Effector CD4-positive, alpha-beta T cell (primary cell): ENCODE results near the gene ZNF219.

Experiments
- DNase-seq: peaks from one replicate; pipeline ENCODE4 v3.0.0-alpha.2; 2020

The ZNF219 gene

DNA sequence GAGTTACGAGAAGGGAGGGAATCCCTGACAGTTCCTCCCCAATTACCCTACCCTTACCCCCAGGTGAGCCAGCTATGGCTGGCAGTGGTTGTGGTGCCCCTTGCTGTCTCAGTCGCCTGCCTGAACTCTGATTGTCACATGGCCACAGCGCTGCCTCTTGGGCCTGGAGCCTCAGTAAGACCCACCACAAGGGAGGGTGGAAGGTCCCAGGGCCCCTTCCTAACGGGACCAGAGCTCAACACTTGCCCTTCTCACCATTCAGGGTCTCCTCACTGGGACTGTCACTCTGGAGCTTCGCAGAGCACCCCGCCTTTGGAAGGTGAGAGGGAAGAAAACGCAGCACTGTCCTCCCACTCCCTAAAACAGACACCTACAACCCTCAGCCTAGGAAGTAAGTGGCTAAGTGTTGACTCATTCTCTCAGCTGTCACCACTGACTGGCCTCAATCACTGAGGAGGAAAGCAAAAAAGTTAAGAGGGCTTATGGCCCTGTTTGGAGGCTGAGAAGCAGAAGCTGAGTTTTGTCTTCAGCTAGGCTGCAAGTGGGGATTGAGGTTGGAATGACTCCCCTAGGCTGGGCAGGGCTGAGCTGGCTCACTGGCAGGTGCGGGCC is 3.5 kb upstream of the ZNF219 start:
- DNase-seq = no peak

DNA sequence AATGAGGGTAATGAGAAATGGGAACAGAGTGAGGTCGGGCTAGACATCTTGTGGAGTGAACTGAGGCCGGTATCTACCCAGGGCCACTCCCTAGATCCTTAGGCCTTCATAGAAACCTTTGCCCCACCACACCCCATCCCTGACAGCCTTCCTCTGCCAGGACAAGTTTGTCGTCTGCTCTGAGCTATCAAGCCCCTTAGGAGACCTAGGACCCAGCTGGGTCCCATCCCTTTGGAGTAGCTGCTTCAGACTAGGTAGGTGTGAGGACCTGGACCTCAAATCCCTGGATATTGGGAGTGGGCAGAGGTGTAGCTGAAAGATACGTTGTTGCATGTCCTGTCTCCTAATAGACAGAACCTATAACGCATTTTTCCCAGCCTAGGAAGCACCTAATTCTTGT is 2.5 kb upstream of the ZNF219 start, which contains the start of gene TMEM253:
Gene TMEM253, plus strand, starts transcription at position 136 of the 400 bp plus-strand sequence. CDS start 278 bp downstream, outside the sequence.
- DNase-seq = no peak

DNA sequence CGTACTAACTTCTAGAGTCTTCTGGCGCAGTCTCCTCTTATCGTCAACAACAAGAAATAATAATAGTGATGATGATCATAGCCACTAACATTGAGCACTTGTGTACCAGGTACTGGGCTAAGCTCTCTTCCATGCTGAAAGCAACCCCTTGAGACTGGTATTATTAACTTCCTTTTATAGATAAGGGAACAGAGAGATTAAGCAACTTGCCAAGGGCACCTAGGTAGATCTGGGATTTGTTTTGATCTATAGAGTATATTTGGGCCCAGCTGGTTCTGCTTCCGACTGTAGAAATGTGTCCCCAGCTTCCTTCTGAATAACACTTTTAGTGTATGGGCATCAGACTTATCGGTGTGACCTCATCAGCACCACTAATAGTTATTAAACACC is 1.1 kb upstream of the ZNF219 start:
- no peak for DNase-seq

DNA sequence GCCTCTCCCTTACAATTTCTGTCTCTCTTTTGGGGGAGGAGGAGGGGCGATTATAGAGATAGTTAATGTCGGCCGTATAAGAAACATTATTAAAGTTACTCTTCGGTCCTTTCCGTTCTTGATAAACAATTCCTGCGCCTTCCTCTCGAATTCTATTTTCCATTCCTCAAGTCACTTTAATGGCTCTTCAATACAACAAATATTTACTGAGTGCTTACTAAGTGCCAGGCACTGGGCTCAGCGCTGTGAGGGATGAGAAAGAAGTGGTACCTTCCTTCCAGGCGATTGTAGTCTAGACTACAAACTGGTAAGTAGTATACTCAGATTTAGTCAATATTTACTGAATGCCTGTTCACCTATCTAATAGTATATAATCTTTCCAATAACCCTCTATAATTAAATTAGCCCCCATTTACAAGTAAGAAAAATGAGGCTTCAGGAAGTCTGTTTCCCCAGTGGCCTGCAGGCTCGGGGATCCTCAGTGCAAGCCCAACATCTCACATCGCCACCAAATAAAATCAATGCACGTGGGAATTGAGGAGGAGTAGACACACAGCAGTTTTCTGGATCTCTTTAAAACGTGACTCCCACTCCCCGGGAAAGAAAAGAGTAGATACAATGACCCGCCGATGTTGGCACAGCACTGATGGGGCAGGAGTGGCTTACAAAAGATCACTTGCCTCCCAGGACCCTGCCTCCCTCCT is 589 bp upstream of the ZNF219 start:
- no peak for DNase-seq

DNA sequence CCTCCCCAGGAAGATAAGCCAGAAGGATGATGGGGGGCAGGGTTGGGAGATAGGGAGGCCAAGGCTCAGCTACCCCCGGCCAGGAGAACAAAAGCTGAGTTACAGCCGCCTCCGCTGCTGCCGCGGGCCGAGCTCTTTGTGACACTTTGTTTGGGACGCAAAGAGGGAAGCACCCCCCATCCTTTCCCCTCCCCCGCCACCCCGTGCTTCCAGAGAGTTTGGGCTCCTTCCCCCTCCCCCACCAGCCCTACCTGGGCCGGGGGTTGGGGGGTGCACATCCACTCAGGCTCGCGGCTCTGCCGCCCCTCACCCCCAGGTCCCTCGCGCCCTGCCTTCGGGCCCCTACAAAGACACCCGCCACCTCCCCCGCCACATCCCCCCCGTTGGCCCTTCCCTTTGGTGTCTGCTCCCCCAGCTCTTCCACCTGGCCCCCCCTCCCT is 799 bp downstream of the ZNF219 start:
- no peak for DNase-seq

DNA sequence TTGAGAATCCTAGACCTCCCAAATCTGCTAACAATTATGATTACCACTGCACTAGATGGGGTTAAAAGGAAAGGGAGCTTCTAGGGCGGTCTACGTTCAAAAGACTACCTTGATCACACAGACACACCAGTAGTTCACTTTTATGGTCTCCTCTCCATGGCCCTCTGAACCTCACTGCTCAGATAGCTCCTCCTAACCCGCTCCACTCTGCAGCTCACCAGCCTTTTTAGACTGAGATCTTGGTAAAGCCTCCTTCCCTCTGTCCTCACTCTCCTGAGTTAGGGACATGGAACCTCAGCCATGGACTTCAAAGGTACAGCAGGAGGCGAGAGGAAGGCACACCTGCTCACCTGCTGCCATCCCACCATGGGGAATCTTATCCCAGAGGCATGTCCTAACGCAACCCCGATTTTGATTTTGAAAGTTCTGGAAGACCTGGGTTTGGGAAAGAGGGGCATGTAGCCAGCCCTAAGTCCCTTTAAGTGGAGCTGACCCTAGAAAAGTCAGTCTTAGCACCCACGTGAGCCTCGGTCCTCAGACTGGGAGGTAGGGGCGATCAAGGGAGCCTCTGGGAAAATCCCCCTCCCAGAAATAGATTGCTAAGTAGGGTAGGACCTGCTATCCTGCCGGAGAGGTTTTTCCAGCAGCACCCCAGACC is 1.3 kb downstream of the ZNF219 start:
- DNase-seq = no peak

DNA sequence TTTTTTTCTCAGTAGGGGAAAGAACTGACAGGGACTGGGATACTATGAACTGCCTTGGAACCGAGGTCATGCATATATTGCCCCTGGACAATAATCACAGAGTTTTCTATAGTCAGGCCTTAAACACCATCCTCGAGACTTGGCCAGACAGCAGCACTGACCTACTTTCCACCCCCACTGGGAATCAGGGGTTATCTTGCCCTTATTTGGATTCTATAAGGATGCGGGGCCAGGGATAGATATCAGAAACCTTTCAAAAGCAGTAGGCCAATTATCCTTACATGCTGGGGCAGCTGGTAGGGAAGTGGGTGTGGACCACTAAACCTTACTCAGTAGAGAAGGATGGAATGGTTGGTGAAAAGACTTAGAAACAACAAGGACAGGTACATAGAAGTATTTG is 2.0 kb downstream of the ZNF219 start:
- no peak for DNase-seq

DNA sequence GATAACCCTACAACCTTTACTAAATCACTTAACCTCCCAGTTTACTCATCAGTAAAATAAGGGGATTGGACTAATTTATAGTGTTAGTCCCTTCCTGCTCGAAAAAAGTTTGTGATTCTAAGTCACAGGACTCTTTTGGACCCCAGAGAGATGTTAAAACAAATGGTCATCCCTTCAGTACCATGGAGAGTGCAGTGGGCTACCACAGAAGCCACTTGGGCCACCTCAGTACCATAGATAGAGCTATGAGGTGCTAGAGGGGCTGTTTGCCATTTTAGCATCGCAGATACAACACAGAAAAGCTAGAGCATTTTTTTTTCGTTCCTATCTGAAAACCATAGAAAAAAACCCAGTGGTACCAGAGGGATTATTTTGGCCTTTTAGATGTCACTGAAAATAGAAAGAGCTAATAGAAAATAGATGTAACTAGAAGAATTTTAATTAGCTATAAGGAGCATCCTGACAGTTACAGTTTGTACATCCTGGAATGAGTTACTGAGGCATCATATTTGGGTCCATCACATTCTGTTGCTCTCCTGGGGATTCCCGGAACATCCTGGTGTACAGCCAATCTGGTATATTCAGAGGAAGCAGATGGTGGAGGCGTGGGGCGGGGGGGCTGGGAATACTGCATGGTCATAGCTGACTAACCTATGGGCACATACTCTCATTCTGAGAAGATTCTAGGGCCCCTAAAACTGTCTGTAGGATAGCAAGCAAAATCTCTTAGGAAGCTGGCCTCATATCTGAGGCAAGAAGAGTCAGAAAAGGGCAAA is 2.8 kb downstream of the ZNF219 start:
- DNase-seq = no peak

DNA sequence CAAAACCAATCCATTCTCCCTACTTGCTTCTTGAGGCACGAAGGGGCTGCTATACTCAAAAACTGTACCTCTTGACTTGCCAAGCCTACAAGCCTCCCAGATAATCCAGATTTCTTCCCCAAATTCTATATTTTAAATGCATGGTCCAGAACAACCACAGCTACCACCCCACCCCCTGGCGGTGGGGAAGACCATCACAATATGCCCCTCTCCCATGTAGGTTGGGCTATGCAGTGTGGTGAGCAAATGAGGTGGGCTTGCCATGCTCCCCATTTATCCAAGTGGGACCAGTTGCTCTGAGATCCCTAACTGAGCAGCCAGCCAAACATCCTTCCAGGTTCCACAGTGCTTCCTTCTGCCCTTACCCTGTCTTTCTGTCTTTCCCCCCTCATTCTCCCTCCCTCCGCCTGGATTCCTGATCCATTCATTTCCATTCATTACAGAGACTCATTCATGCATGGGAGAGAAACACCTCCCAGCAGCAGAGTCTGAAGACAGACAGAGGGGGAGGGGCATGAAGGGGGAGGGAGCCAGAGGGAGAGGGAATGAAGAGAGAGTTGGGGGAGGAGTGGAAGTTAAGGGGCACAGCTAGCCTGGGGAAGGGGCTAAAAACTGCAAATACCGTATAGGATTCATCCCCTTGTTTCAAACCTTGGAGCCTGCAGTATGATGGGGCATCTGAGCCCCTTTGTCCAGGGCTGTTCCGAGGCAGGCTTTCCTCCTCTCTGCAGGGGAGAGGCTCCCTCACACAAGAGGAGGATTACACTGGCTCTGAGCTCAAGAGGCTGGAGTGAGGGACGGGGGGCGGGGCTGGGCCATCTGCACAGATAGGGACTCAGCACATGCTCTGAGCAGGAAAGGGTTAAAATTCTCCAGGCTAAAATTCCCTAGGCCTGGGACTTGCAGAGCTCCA is 4.4 kb downstream of the ZNF219 start:
- no peak for DNase-seq

DNA sequence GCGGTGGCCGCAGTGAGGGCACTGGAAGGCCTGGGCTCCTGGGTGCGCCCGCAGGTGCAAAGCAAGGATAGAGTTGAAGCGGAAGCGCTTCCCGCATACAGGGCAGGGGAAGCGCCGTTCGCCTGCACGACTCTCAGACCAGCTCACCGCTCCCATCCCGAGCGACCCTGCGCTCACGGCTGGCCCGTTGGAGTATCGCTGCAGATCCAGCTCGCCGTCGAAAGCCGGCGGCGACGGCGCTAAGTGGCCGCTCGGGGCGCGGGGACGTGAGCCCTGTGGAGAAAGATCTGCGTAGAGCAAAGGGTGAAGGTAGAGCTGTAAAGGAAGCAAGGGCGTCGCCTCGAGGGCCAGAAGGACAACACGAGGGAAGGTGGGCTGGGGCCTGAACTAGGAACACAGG is 5.4 kb downstream of the ZNF219 start:
- DNase-seq = no peak

DNA sequence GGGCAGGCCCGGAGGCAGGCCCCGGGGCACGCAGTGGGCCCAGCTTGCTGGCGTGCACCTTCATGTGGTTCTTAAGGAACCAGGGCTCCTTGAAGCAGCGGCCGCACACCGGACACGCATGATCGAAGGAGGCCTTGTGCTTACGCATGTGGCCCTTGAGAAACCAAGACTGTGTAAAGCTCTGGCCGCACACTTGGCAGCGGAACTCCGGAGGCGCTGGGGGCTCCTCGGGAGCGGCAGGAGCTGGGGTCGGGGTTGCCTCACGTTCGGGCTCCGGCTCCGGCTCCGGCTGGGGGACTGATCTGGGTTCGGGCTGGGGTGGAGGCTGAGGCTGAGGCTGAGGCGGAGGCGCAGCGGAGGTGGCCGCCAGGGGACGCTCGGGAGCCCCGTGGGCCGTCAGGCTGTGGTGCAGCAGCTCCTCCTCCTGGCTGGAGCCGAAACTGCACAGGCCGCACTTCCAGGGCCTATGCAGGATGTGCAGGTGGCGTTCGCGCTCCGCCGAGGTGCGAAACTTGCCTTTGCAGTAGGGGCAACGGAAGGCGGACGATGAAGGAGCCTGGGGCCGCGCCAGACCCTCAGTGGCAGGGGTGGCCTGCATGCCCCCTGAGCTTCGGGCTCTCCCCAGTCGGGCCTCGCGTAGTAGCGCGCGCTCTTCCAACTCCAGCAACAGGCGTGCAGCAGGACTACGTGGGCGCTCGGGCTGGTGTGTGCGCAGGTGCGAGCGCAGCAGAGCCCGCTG is 6.0 kb downstream of the ZNF219 start:
- DNase-seq = peak; percentile 90

DNA sequence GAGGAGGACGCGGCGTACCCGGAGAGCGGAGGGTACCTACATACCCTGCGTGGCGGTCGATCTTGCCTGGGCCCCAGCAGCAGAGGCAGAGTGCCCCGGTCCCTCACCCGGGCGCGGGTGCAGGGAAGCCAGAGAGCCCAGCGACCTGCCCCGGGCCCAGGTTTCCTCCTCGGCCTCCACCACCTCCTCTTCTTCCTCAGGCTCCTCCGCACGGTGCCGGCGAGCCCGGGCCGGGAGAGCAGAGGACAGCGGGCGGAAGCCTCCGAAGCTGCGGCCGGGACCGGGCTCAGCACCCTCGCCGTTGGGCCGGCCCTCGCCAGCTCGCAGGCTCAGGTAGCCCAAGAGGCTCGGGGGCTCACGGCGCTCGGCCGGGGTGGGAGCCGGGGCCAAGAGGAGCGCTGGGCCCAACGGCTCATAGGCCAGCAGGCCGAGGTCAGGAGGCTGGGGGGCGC is 6.6 kb downstream of the ZNF219 start:
- DNase-seq = no peak

DNA sequence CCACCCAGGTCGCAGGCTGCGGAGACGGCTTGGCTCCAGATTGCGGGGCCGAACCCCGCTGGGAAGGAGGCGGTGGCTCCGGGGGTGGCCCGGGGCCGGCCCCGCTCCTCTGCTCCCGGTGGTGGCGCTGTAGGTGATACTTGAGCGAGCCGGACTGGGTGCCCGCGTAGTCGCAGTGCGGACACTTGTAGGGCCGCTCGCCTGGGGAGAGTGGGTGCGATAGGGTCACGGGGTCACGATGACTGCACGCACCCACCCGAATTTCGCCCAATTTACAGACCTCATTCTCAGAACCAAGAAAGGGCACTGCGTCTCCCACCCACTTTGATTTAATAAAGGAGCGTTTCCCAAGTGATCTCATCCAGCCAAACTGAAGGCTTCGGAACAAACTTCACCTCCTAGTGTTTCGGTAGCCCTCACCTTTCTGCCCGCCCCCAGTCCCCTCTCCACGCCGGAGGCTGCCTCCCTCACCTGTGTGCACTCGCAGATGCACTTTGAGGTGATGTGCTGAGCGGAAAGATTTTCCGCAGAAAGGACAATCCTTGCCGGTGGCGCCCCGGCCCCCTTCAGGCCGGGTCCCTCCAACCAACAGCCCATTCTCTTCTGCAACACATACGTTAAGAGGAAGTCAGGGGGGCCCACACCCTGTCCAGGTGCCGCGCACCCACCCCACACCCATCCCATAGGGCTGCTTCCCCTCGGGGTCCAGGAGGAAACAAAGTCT is 7.4 kb downstream of the ZNF219 start:
- DNase-seq = no peak

DNA sequence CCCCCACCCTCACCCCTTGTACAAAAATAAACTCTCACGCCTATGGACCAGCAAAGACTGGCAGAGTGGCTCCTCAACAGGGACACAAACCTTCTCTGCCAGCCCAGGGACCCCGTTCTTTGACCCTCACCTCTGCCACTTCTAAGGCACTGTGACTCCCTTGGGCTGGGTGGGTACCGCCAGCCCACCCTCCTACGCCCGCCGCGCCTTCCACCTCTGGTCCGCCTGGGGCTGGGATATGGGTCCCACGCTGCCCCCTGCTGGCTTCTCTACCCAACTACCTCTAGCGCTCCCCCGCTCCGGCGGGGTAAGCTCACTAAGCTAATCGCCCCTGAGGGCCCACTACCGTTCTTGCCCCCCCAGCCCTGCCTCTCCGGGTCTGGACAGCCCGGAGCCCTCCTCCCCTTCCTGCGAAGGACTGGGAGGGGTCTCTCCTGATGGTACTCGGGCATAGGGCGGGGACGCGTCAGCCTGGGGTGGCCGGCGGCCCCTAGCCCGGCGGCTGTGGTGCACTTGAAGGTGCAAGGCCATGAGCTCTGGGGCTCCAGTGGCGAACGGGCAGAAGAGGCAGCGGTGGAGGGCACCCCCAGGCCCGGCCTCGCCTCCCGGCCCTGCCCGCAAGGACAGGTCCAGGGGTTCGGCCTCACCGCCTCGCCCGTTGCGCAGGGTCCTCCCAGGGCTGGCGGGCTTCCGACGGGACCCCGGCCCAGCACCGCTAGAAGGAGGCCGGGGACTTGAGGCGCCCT is 8.1 kb downstream of the ZNF219 start:
- DNase-seq = no peak

DNA sequence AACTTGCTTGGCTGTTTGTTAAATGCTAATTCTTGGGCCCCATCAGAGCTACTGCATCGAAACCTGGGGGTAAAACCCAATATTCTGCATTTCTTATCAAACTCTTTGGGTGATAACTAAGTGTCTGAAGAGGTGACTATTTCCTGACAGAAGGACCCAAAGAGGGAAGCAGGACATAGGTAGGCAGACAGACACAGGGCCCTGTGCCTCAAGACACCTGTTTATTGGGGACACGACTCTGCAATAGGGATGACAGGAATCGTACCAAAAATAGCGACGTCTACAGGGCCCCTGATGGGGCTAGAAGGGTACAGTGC is 8.6 kb downstream of the ZNF219 start:
- no peak for DNase-seq

DNA sequence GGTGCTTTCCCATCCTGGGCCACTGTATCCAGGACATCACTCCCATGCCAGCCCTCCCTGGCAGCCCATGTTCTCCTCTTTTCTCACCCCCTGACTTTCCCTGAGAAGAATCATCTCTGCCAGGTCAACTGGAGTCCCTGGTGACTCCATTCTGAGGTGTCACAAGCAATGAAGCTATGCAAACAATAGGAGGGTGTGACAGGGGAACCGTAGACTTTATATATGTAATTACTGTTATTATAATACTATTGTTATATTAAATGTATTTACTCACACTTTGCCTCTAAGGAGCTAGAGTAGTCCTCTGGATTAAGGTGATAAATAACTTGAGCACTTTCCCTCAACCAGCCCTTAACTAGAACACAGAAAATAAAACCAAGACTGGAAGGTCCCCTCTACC is 9.2 kb downstream of the ZNF219 start:
- DNase-seq = no peak

DNA sequence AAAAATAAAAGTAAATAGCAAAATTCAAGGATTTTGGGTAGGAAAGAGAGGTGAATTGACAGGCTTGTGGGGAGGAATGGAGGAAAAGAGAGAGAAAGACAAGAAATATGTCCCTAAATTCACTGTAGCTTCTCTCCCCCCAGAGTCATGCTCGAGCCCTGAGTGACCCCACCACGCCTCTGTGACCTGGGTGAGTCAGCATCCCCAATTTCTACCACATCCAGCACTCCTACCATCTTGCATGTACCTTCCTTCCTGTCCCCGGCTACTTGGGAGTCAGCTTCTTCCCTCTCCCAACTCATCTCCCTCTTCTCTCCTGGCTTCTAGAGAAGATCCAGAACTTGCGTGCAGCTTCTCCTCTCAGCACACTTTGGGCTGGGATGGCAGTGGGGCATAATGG is 9.8 kb downstream of the ZNF219 start:
- no peak for DNase-seq

DNA sequence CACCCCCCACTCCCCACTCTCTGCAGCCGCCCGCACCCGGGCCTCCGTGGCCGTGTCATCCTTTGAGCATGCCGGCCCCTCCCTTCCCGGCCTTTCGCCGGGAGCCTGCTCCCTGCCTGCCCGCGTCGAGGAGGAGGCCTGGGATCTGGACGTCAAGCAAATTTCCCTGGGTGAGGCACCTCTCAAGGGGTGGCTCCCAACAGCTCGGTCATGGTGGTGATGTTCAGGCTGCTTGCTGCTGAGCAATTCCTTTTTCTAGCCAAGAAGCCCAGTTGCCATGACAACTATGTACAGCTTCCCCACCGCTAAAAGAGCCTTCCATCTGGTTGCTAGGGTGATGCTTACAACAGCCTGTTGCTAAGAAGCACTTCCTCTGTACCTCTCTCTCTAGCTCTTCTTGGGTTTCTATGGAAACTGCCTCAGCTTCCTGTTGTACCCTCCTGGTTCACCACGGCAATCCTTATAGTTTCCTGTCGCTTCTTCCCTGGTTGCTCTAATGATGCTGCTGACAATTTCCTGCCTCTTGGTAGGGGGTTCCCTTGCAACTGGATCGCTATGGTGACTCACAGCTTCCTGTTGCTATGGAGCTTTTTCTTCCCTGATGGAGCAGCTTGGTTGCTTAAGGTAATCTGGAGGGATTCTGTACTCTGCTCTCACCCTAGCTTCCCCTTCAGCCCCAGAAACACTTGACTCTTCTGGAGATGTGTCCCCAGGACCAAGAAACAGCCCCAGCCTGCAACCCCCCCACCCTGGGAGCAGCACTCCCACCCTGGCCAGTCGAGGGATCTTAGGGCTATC is 11.0 kb downstream of the ZNF219 start:
- DNase-seq = peak; percentile 80

DNA sequence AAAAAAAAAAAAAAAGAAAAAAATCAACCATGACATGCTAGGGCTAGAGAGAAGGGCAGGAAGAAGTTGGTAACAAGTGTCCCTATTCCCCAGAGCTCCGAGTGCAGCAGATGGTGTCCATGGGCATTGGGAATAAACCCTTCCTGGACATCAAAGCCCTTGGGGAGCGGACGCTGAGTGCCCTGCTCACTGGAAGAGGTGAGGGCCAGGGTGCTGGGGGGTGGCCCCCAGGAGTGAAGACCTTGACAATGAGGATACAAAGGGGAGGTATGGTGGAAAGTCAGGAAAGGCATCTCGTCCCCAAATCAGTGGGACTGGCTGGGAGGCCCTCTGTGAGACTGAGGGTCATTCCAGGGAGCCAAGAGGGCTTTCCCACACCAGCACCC is 11.6 kb downstream of the ZNF219 start:
- DNase-seq = no peak
